Subcutaneous abdominal adipose tissue (tissue), 5 donors: Measurements from ENCODE around the gene GALNS.

Experiments used
- H3K27ac ChIP-seq: one replicate; pipeline ENCODE4 v1.7.0; 2013; ENCODE audit warnings: low read depth, mild to moderate bottlenecking, inconsistent platforms, low read length, moderate library complexity
- H3K27me3 ChIP-seq, 5 donors: one replicate each; pipeline ENCODE4 v1.7.0; 2013; ENCODE audit warnings: low read length in 5 of 5, inconsistent platforms in 1 of 5; ENCODE audit not compliant: control insufficient read depth in 5 of 5, insufficient read depth in 4 of 5
- H3K36me3 ChIP-seq, 5 donors: one replicate each; pipeline ENCODE4 v1.7.0; 2013; ENCODE audit warnings: low read length in 5 of 5; ENCODE audit not compliant: control insufficient read depth in 5 of 5, insufficient read depth in 5 of 5
- H3K4me1 ChIP-seq, 5 donors: one replicate each; pipeline ENCODE4 v1.7.0; 2013; ENCODE audit warnings: low read length in 5 of 5, mild to moderate bottlenecking in 3 of 5, moderate library complexity in 1 of 5; ENCODE audit not compliant: control insufficient read depth in 5 of 5, insufficient read depth in 5 of 5
- H3K4me3 ChIP-seq, 5 donors: one replicate each; pipeline ENCODE4 v1.7.0; 2013; ENCODE audit warnings: low read length in 5 of 5, low read depth in 1 of 5
- H3K9ac ChIP-seq, 5 donors: one replicate each; pipeline ENCODE4 v1.7.0; 2013; ENCODE audit warnings: low read length in 5 of 5, mild to moderate bottlenecking in 4 of 5, moderate library complexity in 3 of 5
- H3K9me3 ChIP-seq, 5 donors: one replicate each; pipeline ENCODE4 v1.7.0; 2013; ENCODE audit warnings: low read length in 5 of 5; ENCODE audit not compliant: control insufficient read depth in 5 of 5
- donor health status: healthy.
- donor health status: healthy.
- donor health status: healthy.
- donor health status: healthy.
- donor health status: healthy.

GALNS gene

GRCh38 chr16:88814144-88814502 is 42.6 kb downstream of the GALNS start:
- H3K4me3 ChIP-seq = no peak overlapping the region
- peaks cover 0 to 10% (median 8%) of the 10 kb centered on the region in 5 donors for H3K36me3 ChIP-seq
- no peak overlapping the region for H3K27ac ChIP-seq
- peaks cover 6 to 40% (median 37%) of the 10 kb centered on the region in 5 donors for H3K4me1 ChIP-seq
- no peaks in the 10 kb centered on the region for H3K27me3 ChIP-seq
- H3K9me3 ChIP-seq = no peaks in the 10 kb centered on the region
- no peak overlapping the region for H3K9ac ChIP-seq

- peaks cover 6 to 41% (median 37%) of the 10 kb centered on the region in 5 donors for H3K4me1 ChIP-seq
- H3K4me3 ChIP-seq = peak overlapping the region in 1 of 5 donors; percentile 16
- H3K27me3 ChIP-seq = no peaks in the 10 kb centered on the region
- H3K9me3 ChIP-seq = no peaks in the 10 kb centered on the region
- no peak overlapping the region for H3K9ac ChIP-seq
- peaks cover 0 to 15% (median 11%) of the 10 kb centered on the region in 5 donors for H3K36me3 ChIP-seq
- H3K27ac ChIP-seq = no peak overlapping the region
These were observed 43.2 kb downstream of the GALNS start for GRCh38 chr16:88813269-88814143.

GRCh38 chr16:88812513-88813268 is 44.1 kb downstream of the GALNS start:
- peak overlapping the region in 4 of 5 donors; percentile 67 to 75 (median 72) for H3K4me3 ChIP-seq
- peaks cover 0 to 22% (median 15%) of the 10 kb centered on the region in 5 donors for H3K36me3 ChIP-seq
- H3K4me1 ChIP-seq = peaks cover 6 to 41% (median 37%) of the 10 kb centered on the region in 5 donors
- H3K9me3 ChIP-seq = no peaks in the 10 kb centered on the region
- H3K27me3 ChIP-seq = no peaks in the 10 kb centered on the region
- peak overlapping the region; percentile 67 for H3K27ac ChIP-seq
- H3K9ac ChIP-seq = peak overlapping the region in 3 of 5 donors; percentile 47 to 59 (median 49)

GRCh38 chr16:88811769-88812512 is 44.8 kb downstream of the GALNS start, which contains the start of gene APRT:
Gene APRT (minus strand): TSS chr16:88811928. CDS start chr16:88811899, 29 bp downstream.
- peak within 1 kb of the TSS; percentile 31 to 83 (median 59) for H3K9ac ChIP-seq
- peaks cover 0 to 24% (median 15%) of the 10 kb centered on the region in 5 donors for H3K36me3 ChIP-seq
- no peaks in the 10 kb centered on the region for H3K27me3 ChIP-seq
- peak within 1 kb of the TSS; percentile 67 for H3K27ac ChIP-seq
- H3K4me3 ChIP-seq = peak within 1 kb of the TSS; percentile 66 to 75 (median 71)
- H3K4me1 ChIP-seq = peaks cover 6 to 41% (median 37%) of the 10 kb centered on the region in 5 donors
- no peaks in the 10 kb centered on the region for H3K9me3 ChIP-seq

- Histone ChIP-seq H3K9ac (peak overlapping the region; percentile 31 to 83 (median 48)), H3K4me1 (peaks cover 6 to 41% (median 37%) of the 10 kb centered on the region in 5 donors), H3K4me3 (peak overlapping the region; percentile 66 to 75 (median 71)), H3K27me3 (no peaks in the 10 kb centered on the region), H3K9me3 (no peaks in the 10 kb centered on the region), H3K36me3 (peaks cover 0 to 24% (median 15%) of the 10 kb centered on the region in 5 donors), H3K27ac (peak overlapping the region; percentile 67)
These were observed 45.6 kb downstream of the GALNS start for GRCh38 chr16:88810912-88811768.

GRCh38 chr16:88810166-88810911 is 46.4 kb downstream of the GALNS start:
- no peaks in the 10 kb centered on the region for H3K27me3 ChIP-seq
- H3K4me1 ChIP-seq = peaks cover 6 to 41% (median 37%) of the 10 kb centered on the region in 5 donors
- peak overlapping the region; percentile 67 for H3K27ac ChIP-seq
- H3K36me3 ChIP-seq = peaks cover 0 to 24% (median 15%) of the 10 kb centered on the region in 5 donors
- no peaks in the 10 kb centered on the region for H3K9me3 ChIP-seq
- peak overlapping the region in 3 of 5 donors; percentile 60 to 83 (median 66) for H3K9ac ChIP-seq
- peak overlapping the region; percentile 66 to 75 (median 71) for H3K4me3 ChIP-seq

- H3K4me1 ChIP-seq = peaks cover 6 to 45% (median 37%) of the 10 kb centered on the region in 5 donors
- peaks cover 0 to 24% (median 15%) of the 10 kb centered on the region in 5 donors for H3K36me3 ChIP-seq
- peaks cover 0 to under 1% (median 0%) of the 10 kb centered on the region in 5 donors for H3K27me3 ChIP-seq
- peak overlapping the region in 2 of 5 donors; percentile 74 to 75 for H3K4me3 ChIP-seq
- H3K9me3 ChIP-seq = no peaks in the 10 kb centered on the region
- H3K9ac ChIP-seq = peak overlapping the region in 1 of 5 donors; percentile 60
- H3K27ac ChIP-seq = no peak overlapping the region
These were observed 47.0 kb downstream of the GALNS start for GRCh38 chr16:88809676-88810165.

GRCh38 chr16:88809068-88809675 is 47.6 kb downstream of the GALNS start:
- Histone ChIP-seq H3K9me3 (no peaks in the 10 kb centered on the region), H3K4me1 (peaks cover 6 to 51% (median 43%) of the 10 kb centered on the region in 5 donors), H3K27me3 (peaks cover 0 to 4% (median 3%) of the 10 kb centered on the region in 5 donors), H3K4me3 (no peak overlapping the region), H3K36me3 (peaks cover 0 to 24% (median 15%) of the 10 kb centered on the region in 5 donors), H3K9ac (no peak overlapping the region), H3K27ac (no peak overlapping the region)
